Testis (tissue), 2 donors: ENCODE measurements around the gene SP3.

ENCODE experiments used
- POLR2A ChIP-seq: fragments of 450-650 bp; IDR thresholded peaks from one replicate; pipeline ENCODE4 v1.6.1; 2017; ENCODE audit warnings: antibody characterized with exemption, mild to moderate bottlenecking, moderate library complexity
- TF ChIP-seq, protein P1 (sequence below), 3 experiments: fragments of 450-650 bp in 2 of 3; fragments of 200-600 bp in 1 of 3; sonication (generic) in 1 of 3; IDR thresholded peaks; one replicate each; pipeline ENCODE4 v1.5.1; 2016 to 2019; ENCODE audit warnings: antibody characterized with exemption in 3 of 3, mild to moderate bottlenecking in 2 of 3, moderate library complexity in 1 of 3

DNA sequence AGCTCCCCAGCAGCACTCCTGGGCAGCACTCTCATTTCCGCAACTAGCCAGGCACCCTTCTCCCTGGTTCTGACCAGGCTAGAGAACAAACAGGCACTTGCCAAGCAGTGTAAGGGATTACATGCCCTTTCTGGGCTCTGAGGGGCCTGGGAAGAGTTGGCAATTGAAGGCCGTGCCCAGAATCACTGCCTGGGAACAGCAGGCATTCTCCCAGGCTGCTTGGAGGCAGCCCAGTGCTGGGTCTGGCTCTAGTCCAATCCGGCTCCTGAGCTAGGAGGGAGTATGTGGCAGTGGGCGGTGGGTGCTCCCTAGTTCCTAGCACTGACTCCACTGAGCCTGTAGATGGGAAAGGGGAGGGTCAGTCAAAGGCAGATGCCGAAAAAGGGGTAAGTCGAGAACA, 34.1 kb upstream of the SP3 start:
- TF ChIP-seq POLR2A, result no peak
- TF ChIP-seq, protein P1, sequence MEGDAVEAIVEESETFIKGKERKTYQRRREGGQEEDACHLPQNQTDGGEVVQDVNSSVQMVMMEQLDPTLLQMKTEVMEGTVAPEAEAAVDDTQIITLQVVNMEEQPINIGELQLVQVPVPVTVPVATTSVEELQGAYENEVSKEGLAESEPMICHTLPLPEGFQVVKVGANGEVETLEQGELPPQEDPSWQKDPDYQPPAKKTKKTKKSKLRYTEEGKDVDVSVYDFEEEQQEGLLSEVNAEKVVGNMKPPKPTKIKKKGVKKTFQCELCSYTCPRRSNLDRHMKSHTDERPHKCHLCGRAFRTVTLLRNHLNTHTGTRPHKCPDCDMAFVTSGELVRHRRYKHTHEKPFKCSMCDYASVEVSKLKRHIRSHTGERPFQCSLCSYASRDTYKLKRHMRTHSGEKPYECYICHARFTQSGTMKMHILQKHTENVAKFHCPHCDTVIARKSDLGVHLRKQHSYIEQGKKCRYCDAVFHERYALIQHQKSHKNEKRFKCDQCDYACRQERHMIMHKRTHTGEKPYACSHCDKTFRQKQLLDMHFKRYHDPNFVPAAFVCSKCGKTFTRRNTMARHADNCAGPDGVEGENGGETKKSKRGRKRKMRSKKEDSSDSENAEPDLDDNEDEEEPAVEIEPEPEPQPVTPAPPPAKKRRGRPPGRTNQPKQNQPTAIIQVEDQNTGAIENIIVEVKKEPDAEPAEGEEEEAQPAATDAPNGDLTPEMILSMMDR (IDR thresholded peaks at IDR 0.05), result no peak
